Measurements from ENCODE around the gene CNOT1. TPM values are rescaled to one million over a fixed set of nuclear protein-coding genes. Genes with fewer than 3 reads are reported as not detected.
"Not testable (repeated sequence)": the region's sequence is repeated elsewhere in the genome, so short reads cannot be mapped to it uniquely, and the experiment has no call there.

Gene CNOT1
- polyA plus RNA-seq, 5 donors, result 173 to 200 (median 185) TPM

GRCh38 chr16:58639836-58640235 is 10.2 kb upstream of the CNOT1 start:
- no peak for DNase-seq

- DNase-seq, result no peak
These were observed 9.6 kb upstream of the CNOT1 start for GRCh38 chr16:58639230-58639629.

- no peak for DNase-seq
These were observed 8.8 kb upstream of the CNOT1 start for GRCh38 chr16:58638148-58639036.

GRCh38 chr16:58637021-58637420 is 7.4 kb upstream of the CNOT1 start:
- DNase-seq, result not testable (repeated sequence)

GRCh38 chr16:58636466-58636865 is 6.8 kb upstream of the CNOT1 start:
- no peak for DNase-seq

- no peak for DNase-seq
These were observed 5.9 kb upstream of the CNOT1 start for GRCh38 chr16:58635502-58635901.

- no peak for DNase-seq
These were observed 4.7 kb upstream of the CNOT1 start for GRCh38 chr16:58634265-58634802.

GRCh38 chr16:58628845-58629732 is 537 bp downstream of the CNOT1 start:
- peak; percentile 28 to 37 for DNase-seq

- DNase-seq, result no peak
These were observed 5.4 kb downstream of the CNOT1 start for GRCh38 chr16:58624209-58624608.

GRCh38 chr16:58620396-58620795 is 9.2 kb downstream of the CNOT1 start:
- DNase-seq, result no peak

GRCh38 chr16:58615280-58615679 is 14.3 kb downstream of the CNOT1 start:
- DNase-seq, result no peak

GRCh38 chr16:58614860-58615259 is 14.8 kb downstream of the CNOT1 start:
- no peak for DNase-seq

- DNase-seq, result no peak
These were observed 15.4 kb downstream of the CNOT1 start for GRCh38 chr16:58614212-58614611.

- DNase-seq, result not testable (repeated sequence)
These were observed 16.7 kb downstream of the CNOT1 start for GRCh38 chr16:58612965-58613364.

- DNase-seq, result no peak
These were observed 21.0 kb downstream of the CNOT1 start for GRCh38 chr16:58608601-58609136.

- no peak for DNase-seq
These were observed 24.1 kb downstream of the CNOT1 start for GRCh38 chr16:58605562-58605961.

GRCh38 chr16:58591083-58591482 is 38.5 kb downstream of the CNOT1 start:
- DNase-seq, result no peak

- no peak for DNase-seq
These were observed 40.2 kb downstream of the CNOT1 start for GRCh38 chr16:58589326-58589905.

GRCh38 chr16:58588406-58588805 is 41.2 kb downstream of the CNOT1 start:
- no peak for DNase-seq

- no peak for DNase-seq
These were observed 43.1 kb downstream of the CNOT1 start for GRCh38 chr16:58586340-58587030.

Data from right lung (tissue), 5 donors.